ENCODE results near the gene CXCL3. TPM values are rescaled to one million over a fixed set of nuclear protein-coding genes. Genes with fewer than 3 reads are reported as not detected.

Gene CXCL3
- total and polyA plus RNA-seq, 9 of the 15 experiments (the other 6 are each of a cell fraction or from before 2014, with no cell fraction given) = 2.3 to 8.9 (median 6.1) TPM

DNA sequence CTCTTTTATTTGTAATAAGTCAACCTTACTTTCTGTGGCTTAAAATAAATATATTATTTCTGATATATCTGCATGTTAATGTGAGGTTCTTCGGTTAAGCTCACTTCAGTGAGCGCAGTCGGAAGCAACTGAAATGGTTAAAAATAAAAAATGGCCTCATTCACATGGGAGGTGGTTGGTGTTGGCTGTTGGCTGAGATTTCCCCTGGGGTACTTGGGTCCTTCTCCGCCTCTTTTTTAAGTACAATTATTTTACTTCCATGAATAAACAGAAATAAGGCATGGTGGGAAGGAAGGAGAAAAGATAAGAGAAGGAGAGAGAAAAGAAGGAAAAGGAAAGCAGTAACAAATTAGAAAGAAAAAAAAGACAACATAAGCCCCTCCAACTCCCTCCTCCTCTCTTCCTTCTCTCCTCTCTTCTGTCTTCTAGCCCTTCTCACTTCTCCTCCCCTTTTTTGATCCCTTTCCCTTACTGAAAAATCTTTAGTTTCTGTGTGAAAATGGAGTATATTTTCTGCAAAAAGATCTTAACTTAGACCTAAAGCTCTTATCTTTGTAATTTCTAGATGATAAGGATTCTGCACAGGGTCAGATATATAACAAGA lies 19.7 kb upstream of the CXCL3 start (continued):
- TF ChIP-seq ZBTB8A (IDR thresholded peaks at IDR 0.05; ENCODE audit: partially characterized antibody) (no peak), ZNF146 (CRISPR knock-in tag; IDR thresholded peaks at IDR 0.05; ENCODE audit: unreplicated experiment) (no peak), BRF1 (IDR thresholded peaks at IDR 0.05; ENCODE audit: borderline replicate concordance, extremely low read depth, insufficient read length) (no peak), SOX6 (IDR thresholded peaks at IDR 0.05) (no peak), THRAP3 (IDR thresholded peaks at IDR 0.05; ENCODE audit: borderline replicate concordance) (no peak), TCF3 (CRISPR knock-in tag; IDR thresholded peaks at IDR 0.05) (no peak), CSDE1 (IDR thresholded peaks at IDR 0.05) (no peak), YBX1 (IDR thresholded peaks at IDR 0.05) (no peak), ZNF445 (CRISPR knock-in tag; IDR thresholded peaks at IDR 0.05; ENCODE audit: low read depth) (no peak), JUNB (CRISPR knock-in tag; conservative IDR thresholded peaks at IDR 0.05) (no peak), ESRRA (IDR thresholded peaks at IDR 0.05; ENCODE audit: borderline replicate concordance, low read depth) (no peak), BRD9 (IDR thresholded peaks at IDR 0.05; ENCODE audit: low read depth, partially characterized antibody) (peak; percentile 80), ZNF586 (CRISPR knock-in tag; conservative IDR thresholded peaks at IDR 0.05) (no peak), PYGO2 (tag; IDR thresholded peaks at IDR 0.05) (no peak), ARID1B (IDR thresholded peaks at IDR 0.05) (no peak), ZNF830 (CRISPR knock-in tag; IDR thresholded peaks at IDR 0.05) (no peak), SREBF1 (IDR thresholded peaks at IDR 0.05; ENCODE audit: borderline replicate concordance, low read depth, low read length) (no peak), ZNF780A (CRISPR knock-in tag; IDR thresholded peaks at IDR 0.05) (no peak), ZNF41 (CRISPR knock-in tag; conservative IDR thresholded peaks at IDR 0.05) (0 out of 2 replicates have a peak, but pooled peaks have one; percentile 24), SRSF3 (IDR thresholded peaks at IDR 0.05; ENCODE audit: insufficient read depth, low read length) (no peak)
- TF ChIP-seq, protein P1, sequence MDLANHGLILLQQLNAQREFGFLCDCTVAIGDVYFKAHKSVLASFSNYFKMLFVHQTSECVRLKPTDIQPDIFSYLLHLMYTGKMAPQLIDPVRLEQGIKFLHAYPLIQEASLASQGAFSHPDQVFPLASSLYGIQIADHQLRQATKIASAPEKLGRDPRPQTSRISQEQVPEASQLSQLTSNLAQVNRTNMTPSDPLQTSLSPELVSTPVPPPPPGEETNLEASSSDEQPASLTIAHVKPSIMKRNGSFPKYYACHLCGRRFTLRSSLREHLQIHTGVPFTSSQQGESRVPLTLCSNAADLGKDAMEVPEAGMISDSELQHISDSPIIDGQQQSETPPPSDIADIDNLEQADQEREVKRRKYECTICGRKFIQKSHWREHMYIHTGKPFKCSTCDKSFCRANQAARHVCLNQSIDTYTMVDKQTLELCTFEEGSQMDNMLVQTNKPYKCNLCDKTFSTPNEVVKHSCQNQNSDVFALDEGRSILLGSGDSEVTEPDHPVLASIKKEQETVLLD (IDR thresholded peaks at IDR 0.05) = 0 out of 2 replicates have a peak, but pooled peaks have one; percentile 17
- TF ChIP-seq, protein P2, sequence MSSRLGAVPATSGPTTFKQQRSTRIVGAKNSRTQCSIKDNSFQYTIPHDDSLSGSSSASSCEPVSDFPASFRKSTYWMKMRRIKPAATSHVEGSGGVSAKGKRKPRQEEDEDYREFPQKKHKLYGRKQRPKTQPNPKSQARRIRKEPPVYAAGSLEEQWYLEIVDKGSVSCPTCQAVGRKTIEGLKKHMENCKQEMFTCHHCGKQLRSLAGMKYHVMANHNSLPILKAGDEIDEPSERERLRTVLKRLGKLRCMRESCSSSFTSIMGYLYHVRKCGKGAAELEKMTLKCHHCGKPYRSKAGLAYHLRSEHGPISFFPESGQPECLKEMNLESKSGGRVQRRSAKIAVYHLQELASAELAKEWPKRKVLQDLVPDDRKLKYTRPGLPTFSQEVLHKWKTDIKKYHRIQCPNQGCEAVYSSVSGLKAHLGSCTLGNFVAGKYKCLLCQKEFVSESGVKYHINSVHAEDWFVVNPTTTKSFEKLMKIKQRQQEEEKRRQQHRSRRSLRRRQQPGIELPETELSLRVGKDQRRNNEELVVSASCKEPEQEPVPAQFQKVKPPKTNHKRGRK (tag; IDR thresholded peaks at IDR 0.05) = peak; percentile 66
- TF ChIP-seq, protein P3, sequence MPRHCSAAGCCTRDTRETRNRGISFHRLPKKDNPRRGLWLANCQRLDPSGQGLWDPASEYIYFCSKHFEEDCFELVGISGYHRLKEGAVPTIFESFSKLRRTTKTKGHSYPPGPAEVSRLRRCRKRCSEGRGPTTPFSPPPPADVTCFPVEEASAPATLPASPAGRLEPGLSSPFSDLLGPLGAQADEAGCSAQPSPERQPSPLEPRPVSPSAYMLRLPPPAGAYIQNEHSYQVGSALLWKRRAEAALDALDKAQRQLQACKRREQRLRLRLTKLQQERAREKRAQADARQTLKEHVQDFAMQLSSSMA (CRISPR knock-in tag; IDR thresholded peaks at IDR 0.05) = no peak
- TF ChIP-seq, protein P4, sequence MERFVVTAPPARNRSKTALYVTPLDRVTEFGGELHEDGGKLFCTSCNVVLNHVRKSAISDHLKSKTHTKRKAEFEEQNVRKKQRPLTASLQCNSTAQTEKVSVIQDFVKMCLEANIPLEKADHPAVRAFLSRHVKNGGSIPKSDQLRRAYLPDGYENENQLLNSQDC (CRISPR knock-in tag; IDR thresholded peaks at IDR 0.05) = no peak
- TF ChIP-seq, protein P5, sequence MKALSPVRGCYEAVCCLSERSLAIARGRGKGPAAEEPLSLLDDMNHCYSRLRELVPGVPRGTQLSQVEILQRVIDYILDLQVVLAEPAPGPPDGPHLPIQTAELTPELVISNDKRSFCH (CRISPR knock-in tag; IDR thresholded peaks at IDR 0.05) = no peak
- TF ChIP-seq, protein P5 (tag; IDR thresholded peaks at IDR 0.05) = no peak
- TF ChIP-seq, protein P6, sequence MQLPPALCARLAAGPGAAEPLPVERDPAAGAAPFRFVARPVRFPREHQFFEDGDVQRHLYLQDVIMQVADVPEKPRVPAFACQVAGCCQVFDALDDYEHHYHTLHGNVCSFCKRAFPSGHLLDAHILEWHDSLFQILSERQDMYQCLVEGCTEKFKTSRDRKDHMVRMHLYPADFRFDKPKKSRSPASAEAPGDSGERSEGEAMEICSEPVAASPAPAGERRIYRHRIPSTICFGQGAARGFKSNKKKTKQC (CRISPR knock-in tag; IDR thresholded peaks at IDR 0.05) = no peak

Data from K562 (cell line).